HepG2 (cell line): ENCODE measurements around the gene RGS1. TPM values are rescaled to one million over a fixed set of nuclear protein-coding genes. Genes with fewer than 3 reads are reported as not detected.

ENCODE experiments used
- CAMTA2 ChIP-seq: sonication (generic); formaldehyde crosslinking; IDR thresholded peaks from 2 replicates; pipeline ENCODE4 v1.4.0; 2020; ENCODE audit warnings: mild to moderate bottlenecking, missing genetic modification reagents, borderline replicate concordance
- DMAP1 ChIP-seq: IDR thresholded peaks from 2 replicates; pipeline ENCODE4 v1.6.1; 2016
- EED ChIP-seq: sonication (generic); formaldehyde crosslinking; IDR thresholded peaks from 2 replicates; pipeline ENCODE4 v1.5.0; 2020; ENCODE audit warnings: mild to moderate bottlenecking, missing genetic modification reagents
- EP300 ChIP-seq, 3 experiments: sonication (generic) in 1 of 3; formaldehyde crosslinking in 1 of 3; IDR thresholded peaks; 2 replicates each; pipeline versions ENCODE4 v1.5.1 to v1.6.1; 2011 to 2020; ENCODE audit warnings: low read depth in 2 of 3, low read length in 2 of 3, borderline replicate concordance in 1 of 3, improper control_type of control experiment in 1 of 3, mild to moderate bottlenecking in 1 of 3, missing genetic modification reagents in 1 of 3, moderate library complexity in 1 of 3
- FIP1L1 ChIP-seq: fragments of 200-400 bp; formaldehyde crosslinking; IDR thresholded peaks from 2 replicates; pipeline ENCODE4 v1.6.1; 2018; ENCODE audit warnings: low read depth, mild to moderate bottlenecking, low read length, moderate library complexity, borderline replicate concordance; ENCODE audit not compliant: insufficient read depth
- HDAC1 ChIP-seq: sonication (generic); formaldehyde crosslinking; IDR thresholded peaks from 2 replicates; pipeline ENCODE4 v1.5.1; 2020; ENCODE audit warnings: mild to moderate bottlenecking, missing genetic modification reagents
- HNF1B ChIP-seq: sonication (generic); formaldehyde crosslinking; IDR thresholded peaks from 2 replicates; pipeline ENCODE4 v1.5.1; 2020; ENCODE audit warnings: mild to moderate bottlenecking, moderate library complexity, missing genetic modification reagents
- IRX3 ChIP-seq: sonication (generic); formaldehyde crosslinking; IDR thresholded peaks from 2 replicates; pipeline ENCODE4 v1.8.1; 2023; ENCODE audit warnings: mild to moderate bottlenecking, low read depth, missing genetic modification reagents, borderline replicate concordance
- KLF15 ChIP-seq: sonication (generic); formaldehyde crosslinking; IDR thresholded peaks from 2 replicates; pipeline ENCODE4 v1.8.1; 2023; ENCODE audit warnings: borderline replicate concordance, mild to moderate bottlenecking, inconsistent platforms, missing genetic modification reagents, mixed read lengths
- NFRKB ChIP-seq: fragments of 450-650 bp; IDR thresholded peaks from 2 replicates; pipeline ENCODE4 v1.6.1; 2017
- NRL ChIP-seq: sonication (generic); formaldehyde crosslinking; IDR thresholded peaks from 2 replicates; pipeline ENCODE4 v1.5.0; 2020; ENCODE audit warnings: missing genetic modification reagents, mild to moderate bottlenecking, moderate library complexity, borderline replicate concordance
- RNF2 ChIP-seq: fragments of 450-650 bp; conservative IDR thresholded peaks from 2 replicates; pipeline ENCODE4 v1.6.1; 2016; ENCODE audit warnings: low read depth
- SOX5 ChIP-seq: IDR thresholded peaks from 2 replicates; pipeline ENCODE4 v1.6.1; 2016; ENCODE audit warnings: borderline replicate concordance
- SP4 ChIP-seq: sonication (generic); formaldehyde crosslinking; IDR thresholded peaks from 2 replicates; pipeline ENCODE4 v1.8.1; 2023; ENCODE audit warnings: mild to moderate bottlenecking, missing genetic modification reagents
- TMF1 ChIP-seq: sonication (generic); formaldehyde crosslinking; IDR thresholded peaks from 2 replicates; pipeline ENCODE4 v1.8.1; 2022; ENCODE audit warnings: low read depth, missing genetic modification reagents
- ZC3H4 ChIP-seq: sonication (generic); formaldehyde crosslinking; IDR thresholded peaks from 2 replicates; pipeline ENCODE4 v1.4.0; 2020; ENCODE audit warnings: missing genetic modification reagents, borderline replicate concordance
- ZFP41 ChIP-seq: sonication (generic); formaldehyde crosslinking; IDR thresholded peaks from 2 replicates; pipeline ENCODE4 v1.4.0; 2020; ENCODE audit warnings: mild to moderate bottlenecking, missing genetic modification reagents, borderline replicate concordance
- ZFX ChIP-seq: sonication (generic); formaldehyde crosslinking; IDR thresholded peaks from 2 replicates; pipeline ENCODE4 v1.4.0; 2020; ENCODE audit warnings: mild to moderate bottlenecking, low read depth, missing genetic modification reagents, moderate library complexity
- ZNF160 ChIP-seq: sonication (generic); formaldehyde crosslinking; IDR thresholded peaks from 2 replicates; pipeline ENCODE4 v1.8.0; 2022; ENCODE audit warnings: mild to moderate bottlenecking, inconsistent platforms, missing genetic modification reagents
- ZNF337 ChIP-seq: sonication (generic); formaldehyde crosslinking; IDR thresholded peaks from 2 replicates; pipeline ENCODE4 v1.5.1; 2020; ENCODE audit warnings: missing genetic modification reagents, low read depth, mild to moderate bottlenecking, borderline replicate concordance
- ZNF33B ChIP-seq: sonication (generic); formaldehyde crosslinking; IDR thresholded peaks from 2 replicates; pipeline ENCODE4 v1.5.1; 2020; ENCODE audit warnings: mild to moderate bottlenecking, missing genetic modification reagents
- ZNF354B ChIP-seq: sonication (generic); formaldehyde crosslinking; IDR thresholded peaks from 2 replicates; pipeline ENCODE4 v1.8.0; 2022; ENCODE audit warnings: mild to moderate bottlenecking, missing genetic modification reagents
- ZNF431 ChIP-seq: sonication (generic); formaldehyde crosslinking; IDR thresholded peaks from 2 replicates; pipeline ENCODE4 v1.9.0; 2022; ENCODE audit warnings: missing genetic modification reagents, low read depth, mild to moderate bottlenecking, borderline replicate concordance
- ZNF576 ChIP-seq: sonication (generic); formaldehyde crosslinking; IDR thresholded peaks from 2 replicates; pipeline ENCODE4 v1.4.0; 2020; ENCODE audit warnings: mild to moderate bottlenecking, missing genetic modification reagents
- ZNF629 ChIP-seq: sonication (generic); formaldehyde crosslinking; conservative IDR thresholded peaks from 2 replicates; pipeline ENCODE4 v1.5.0; 2020; ENCODE audit warnings: missing genetic modification reagents
- ZNF891 ChIP-seq: sonication (generic); formaldehyde crosslinking; IDR thresholded peaks from 2 replicates; pipeline ENCODE4 v1.5.0; 2020; ENCODE audit warnings: mild to moderate bottlenecking, missing genetic modification reagents
- polyA plus RNA-seq, 8 experiments: library from polyadenylated mRNA; depleted of rRNA in 3 of 8; stranded (reverse) in 7 of 8; unstranded in 1 of 8; fragments of >200 nt; fragmentation: Illumina TruSeq in 4 of 8; extraction: Trizol in 4 of 8; gene quantifications; 2 replicates each; pipeline versions ENCODE4 v1.2.1 to v1.2.3, GENCODE V29; 2011 to 2016; ENCODE audit warnings: low read depth in 4 of 8, missing spikeins in 1 of 8, mixed read lengths in 1 of 8; ENCODE audit not compliant: insufficient read depth in 1 of 8
- total RNA-seq, 5 experiments: library from RNA; depleted of rRNA; stranded (reverse); fragments of >200 nt; fragmentation: Illumina TruSeq; extraction: Trizol; gene quantifications; 2 replicates each; pipeline ENCODE4 v1.2.3, GENCODE V29; 2016; ENCODE audit warnings: low read depth in 1 of 5
- TF ChIP-seq, protein P1 (sequence below): sonication (generic); formaldehyde crosslinking; IDR thresholded peaks from 2 replicates; pipeline ENCODE4 v1.5.0; 2020; ENCODE audit warnings: mild to moderate bottlenecking, missing genetic modification reagents

The RGS1 gene
- total and polyA plus RNA-seq, 2 of the 13 experiments (the other 11 are each of a cell fraction or from before 2014, with no cell fraction given): not detected

GRCh38 chr1:192564099-192564498 lies 11.5 kb upstream of the RGS1 start (continued):
- TF ChIP-seq HNF1B (no peak), ZNF160 (CRISPR knock-in tag) (no peak), NFRKB (no peak), NRL (CRISPR knock-in tag) (no peak), ZFP41 (CRISPR knock-in tag) (no peak), EP300 (IDR thresholded peaks at IDR 0.05; ENCODE audit: low read depth in 2 of 2, low read length in 2 of 2) (no peak), EP300 (CRISPR knock-in tag; IDR thresholded peaks at IDR 0.05; ENCODE audit: borderline replicate concordance) (no peak), TMF1 (CRISPR knock-in tag) (no peak), ZNF629 (CRISPR knock-in tag) (no peak), FIP1L1 (no peak), CAMTA2 (CRISPR knock-in tag) (no peak), ZNF337 (CRISPR knock-in tag) (no peak), ZNF33B (CRISPR knock-in tag) (no peak), SOX5 (no peak), ZFX (CRISPR knock-in tag) (no peak), ZNF354B (CRISPR knock-in tag) (no peak), RNF2 (no peak), ZNF431 (CRISPR knock-in tag) (no peak), DMAP1 (CRISPR knock-in tag) (no peak), KLF15 (CRISPR knock-in tag) (no peak), EED (CRISPR knock-in tag) (no peak), ZC3H4 (no peak), IRX3 (CRISPR knock-in tag) (no peak), ZNF576 (CRISPR knock-in tag) (no peak), HDAC1 (no peak), SP4 (CRISPR knock-in tag) (no peak), ZNF891 (no peak)
- TF ChIP-seq, protein P1, sequence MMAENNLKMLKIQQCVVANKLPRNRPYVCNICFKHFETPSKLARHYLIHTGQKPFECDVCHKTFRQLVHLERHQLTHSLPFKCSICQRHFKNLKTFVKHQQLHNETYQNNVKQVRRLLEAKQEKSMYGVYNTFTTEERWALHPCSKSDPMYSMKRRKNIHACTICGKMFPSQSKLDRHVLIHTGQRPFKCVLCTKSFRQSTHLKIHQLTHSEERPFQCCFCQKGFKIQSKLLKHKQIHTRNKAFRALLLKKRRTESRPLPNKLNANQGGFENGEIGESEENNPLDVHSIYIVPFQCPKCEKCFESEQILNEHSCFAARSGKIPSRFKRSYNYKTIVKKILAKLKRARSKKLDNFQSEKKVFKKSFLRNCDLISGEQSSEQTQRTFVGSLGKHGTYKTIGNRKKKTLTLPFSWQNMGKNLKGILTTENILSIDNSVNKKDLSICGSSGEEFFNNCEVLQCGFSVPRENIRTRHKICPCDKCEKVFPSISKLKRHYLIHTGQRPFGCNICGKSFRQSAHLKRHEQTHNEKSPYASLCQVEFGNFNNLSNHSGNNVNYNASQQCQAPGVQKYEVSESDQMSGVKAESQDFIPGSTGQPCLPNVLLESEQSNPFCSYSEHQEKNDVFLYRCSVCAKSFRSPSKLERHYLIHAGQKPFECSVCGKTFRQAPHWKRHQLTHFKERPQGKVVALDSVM (CRISPR knock-in tag): no peak
